ENCODE measurements around the gene DNAAF5.
A peak's percentile ranks its signal among the peaks of the same experiment; 100 is the strongest.

Gene DNAAF5

GRCh38 chr7:707296-708000 is 19.1 kb upstream of the DNAAF5 start:
- DNase-seq, result no peak

- no peak for DNase-seq
Observed at GRCh38 chr7:710161-710560, 16.3 kb upstream of the DNAAF5 start.

GRCh38 chr7:711093-711921 is 15.2 kb upstream of the DNAAF5 start:
- no peak for DNase-seq

GRCh38 chr7:711922-712380 is 14.5 kb upstream of the DNAAF5 start:
- DNase-seq, result no peak

- DNase-seq, result no peak
Observed at GRCh38 chr7:712381-713138, 13.9 kb upstream of the DNAAF5 start.

- DNase-seq, result no peak
Observed at GRCh38 chr7:713139-713457, 13.4 kb upstream of the DNAAF5 start.

- no peak for DNase-seq
Observed at GRCh38 chr7:713488-714230, 12.8 kb upstream of the DNAAF5 start.

GRCh38 chr7:714251-714671 is 12.2 kb upstream of the DNAAF5 start:
- DNase-seq, result no peak

- DNase-seq, result no peak
Observed at GRCh38 chr7:716222-716621, 10.3 kb upstream of the DNAAF5 start.

- DNase-seq, result no peak
Observed at GRCh38 chr7:716636-717035, 9.9 kb upstream of the DNAAF5 start.

GRCh38 chr7:721619-722248 is 4.8 kb upstream of the DNAAF5 start:
- no peak for DNase-seq

GRCh38 chr7:723541-723940 is 3.0 kb upstream of the DNAAF5 start:
- no peak for DNase-seq

GRCh38 chr7:724298-724697 is 2.2 kb upstream of the DNAAF5 start:
- DNase-seq, result no peak

- no peak for DNase-seq
Observed at GRCh38 chr7:725223-726005, 1.1 kb upstream of the DNAAF5 start.

GRCh38 chr7:726854-727103 is 280 bp downstream of the DNAAF5 start:
- DNase-seq, result peak; percentile 8

- no peak for DNase-seq
Observed at GRCh38 chr7:727104-727805, 756 bp downstream of the DNAAF5 start, which contains the start of gene PRKAR1B. TSS of gene PRKAR1B (minus strand) at chr7:727281. CDS start at chr7:711505, 15,776 bp downstream.

- no peak for DNase-seq
Observed at GRCh38 chr7:727806-728460, 1.4 kb downstream of the DNAAF5 start.

GRCh38 chr7:728602-729001 is 2.1 kb downstream of the DNAAF5 start:
- no peak for DNase-seq

GRCh38 chr7:729140-730000 is 2.9 kb downstream of the DNAAF5 start:
- DNase-seq, result no peak
